ENCODE results near the gene ZFAND2B. TPM values are rescaled to one million over a fixed set of nuclear protein-coding genes. Genes with fewer than 3 reads are reported as not detected.
"Not testable (repeated sequence)": the region's sequence is repeated elsewhere in the genome, so short reads cannot be mapped to it uniquely, and the experiment has no call there.

ZFAND2B gene
- total RNA-seq, 1 donor, result 25.0 TPM

DNA sequence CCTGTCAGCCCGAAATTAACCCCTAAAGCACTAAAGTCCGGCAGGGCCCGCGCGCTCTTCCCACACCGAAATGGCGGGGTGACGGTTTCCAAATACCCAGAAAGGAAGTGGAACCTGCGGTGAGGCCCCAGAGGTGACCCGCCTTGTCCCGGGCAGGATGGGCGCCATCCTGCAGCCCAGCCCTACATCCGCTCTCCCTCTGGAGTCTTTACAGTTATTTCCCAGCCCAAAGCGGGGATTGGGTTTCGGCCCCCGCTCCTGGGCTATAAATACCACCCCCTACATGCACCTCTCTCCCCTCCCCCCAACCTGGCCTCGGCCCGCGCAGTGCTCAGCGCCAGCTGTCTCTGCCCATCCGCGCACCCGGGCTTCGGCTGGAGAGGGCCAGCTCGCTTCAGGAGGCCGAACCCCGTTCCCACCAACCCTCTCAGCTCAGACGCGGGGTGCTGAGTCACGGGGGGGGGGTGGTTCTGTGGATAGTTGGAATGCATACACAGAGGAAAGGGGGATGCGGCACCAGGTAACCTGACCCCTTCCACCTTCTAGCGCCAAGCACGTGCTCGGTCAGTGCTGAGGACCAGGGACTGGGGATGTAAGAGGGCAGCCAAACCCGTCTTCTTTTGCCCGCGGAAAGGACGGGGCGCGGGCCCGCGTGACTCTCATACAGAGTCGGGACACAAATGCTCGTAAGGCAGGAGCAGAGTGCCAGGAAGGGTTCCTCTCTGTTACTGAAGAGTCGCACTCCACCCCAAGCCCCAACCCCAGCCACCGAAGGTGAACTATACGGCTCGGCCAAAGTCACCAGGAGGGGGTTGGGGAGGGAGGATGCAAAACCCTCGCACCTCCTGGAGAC, 46.5 kb downstream of the ZFAND2B start, which contains the start of gene TUBA4B:
Gene TUBA4B (plus strand): TSS at position 344 of the 853 bp plus-strand sequence. CDS start 165 bp downstream, at position 509.
- Histone ChIP-seq H3K4me1 (ENCODE audit: insufficient read depth, low read length) (peaks cover 60% of the 10 kb centered on the region), H2AFZ (ENCODE audit: low read length) (peak within 1 kb of the TSS; percentile 89), H3K4me3 (ENCODE audit: insufficient read depth, low read length) (peak within 1 kb of the TSS; percentile 80), H3K9me3 (ENCODE audit: low read depth, low read length) (no peaks in the 10 kb centered on the region), H4K20me1 (ENCODE audit: insufficient read depth, low read length) (no peaks in the 10 kb centered on the region), H3K27ac (ENCODE audit: low read depth, low read length) (peak within 1 kb of the TSS; percentile 52), H3K27me3 (ENCODE audit: insufficient read depth, low read length) (no peaks in the 10 kb centered on the region), H3K79me2 (ENCODE audit: insufficient read depth, low read length) (no peaks in the 10 kb centered on the region), H3K36me3 (ENCODE audit: insufficient read depth, low read length) (peaks cover 10% of the 10 kb centered on the region), H3K4me2 (ENCODE audit: insufficient read depth, low read length) (peak within 1 kb of the TSS; percentile 93)
- TF ChIP-seq, protein P1, sequence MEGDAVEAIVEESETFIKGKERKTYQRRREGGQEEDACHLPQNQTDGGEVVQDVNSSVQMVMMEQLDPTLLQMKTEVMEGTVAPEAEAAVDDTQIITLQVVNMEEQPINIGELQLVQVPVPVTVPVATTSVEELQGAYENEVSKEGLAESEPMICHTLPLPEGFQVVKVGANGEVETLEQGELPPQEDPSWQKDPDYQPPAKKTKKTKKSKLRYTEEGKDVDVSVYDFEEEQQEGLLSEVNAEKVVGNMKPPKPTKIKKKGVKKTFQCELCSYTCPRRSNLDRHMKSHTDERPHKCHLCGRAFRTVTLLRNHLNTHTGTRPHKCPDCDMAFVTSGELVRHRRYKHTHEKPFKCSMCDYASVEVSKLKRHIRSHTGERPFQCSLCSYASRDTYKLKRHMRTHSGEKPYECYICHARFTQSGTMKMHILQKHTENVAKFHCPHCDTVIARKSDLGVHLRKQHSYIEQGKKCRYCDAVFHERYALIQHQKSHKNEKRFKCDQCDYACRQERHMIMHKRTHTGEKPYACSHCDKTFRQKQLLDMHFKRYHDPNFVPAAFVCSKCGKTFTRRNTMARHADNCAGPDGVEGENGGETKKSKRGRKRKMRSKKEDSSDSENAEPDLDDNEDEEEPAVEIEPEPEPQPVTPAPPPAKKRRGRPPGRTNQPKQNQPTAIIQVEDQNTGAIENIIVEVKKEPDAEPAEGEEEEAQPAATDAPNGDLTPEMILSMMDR (IDR thresholded peaks at IDR 0.05; ENCODE audit: extremely low read depth, low read depth, low read length), result no peak
- DNase-seq (ENCODE audit: insufficient read length, low spot score, missing footprints), result peak; percentile 91

DNA sequence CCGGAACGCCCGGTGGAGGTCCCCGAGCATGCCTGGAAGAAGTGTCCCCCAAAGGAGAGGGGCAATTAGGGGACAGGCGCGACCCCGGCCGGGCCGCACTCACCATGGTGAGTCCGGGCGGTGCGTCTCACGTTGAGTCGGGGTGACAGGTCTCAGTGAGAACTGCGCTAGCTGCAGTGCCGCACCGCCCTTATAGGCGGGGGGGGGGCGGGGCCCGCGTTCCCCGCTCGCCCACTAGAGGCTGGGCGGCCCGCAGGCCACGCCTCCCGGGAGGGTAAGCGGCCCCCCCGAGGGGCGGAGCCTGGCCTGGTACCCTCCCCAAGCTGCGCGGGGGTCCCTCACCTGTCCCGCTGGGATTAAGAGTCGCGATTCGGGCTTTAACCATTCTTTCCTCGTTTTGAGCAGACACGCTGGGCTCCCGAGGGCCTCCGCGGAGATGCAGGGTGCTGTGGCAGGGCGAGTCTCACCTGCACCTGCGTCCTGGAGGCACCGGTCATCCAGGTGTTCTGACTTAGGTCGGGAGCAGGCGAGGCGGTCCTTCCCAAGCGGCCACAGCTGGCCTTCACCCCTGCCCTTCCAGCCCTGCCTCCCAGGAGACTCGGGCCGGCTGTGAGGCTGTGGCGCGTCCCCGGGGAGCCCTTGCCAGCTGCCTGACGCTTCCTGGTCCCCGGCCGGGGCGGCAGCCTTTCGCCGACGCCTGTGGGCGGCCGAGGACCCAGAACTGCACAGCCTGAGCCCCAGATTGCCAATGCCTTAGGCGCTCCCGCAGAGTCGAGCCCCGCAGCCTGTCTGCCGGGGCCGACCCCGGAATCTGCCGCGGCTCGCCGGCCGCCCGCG, 47.4 kb downstream of the ZFAND2B start, which contains the start of gene TUBA4A:
Gene TUBA4A (minus strand): TSS at position 166 of the 837 bp plus-strand sequence. CDS start 60 bp downstream, at position 106.
- H3K79me2 ChIP-seq (ENCODE audit: insufficient read depth, low read length), result no peaks in the 10 kb centered on the region
- DNase-seq (ENCODE audit: insufficient read length, low spot score, missing footprints), result peak; percentile 97
- no peaks in the 10 kb centered on the region for H3K9me3 ChIP-seq (ENCODE audit: low read depth, low read length)
- H3K36me3 ChIP-seq (ENCODE audit: insufficient read depth, low read length), result peaks cover 7% of the 10 kb centered on the region
- peak within 1 kb of the TSS; percentile 93 for H3K4me2 ChIP-seq (ENCODE audit: insufficient read depth, low read length)
- TF ChIP-seq, protein P1 (IDR thresholded peaks at IDR 0.05; ENCODE audit: extremely low read depth, low read depth, low read length), result no peak
- H3K27me3 ChIP-seq (ENCODE audit: insufficient read depth, low read length), result no peaks in the 10 kb centered on the region
- peak within 1 kb of the TSS; percentile 52 for H3K27ac ChIP-seq (ENCODE audit: low read depth, low read length)
- peak within 1 kb of the TSS; percentile 89 for H2AFZ ChIP-seq (ENCODE audit: low read length)
- H3K4me3 ChIP-seq (ENCODE audit: insufficient read depth, low read length), result peak within 1 kb of the TSS; percentile 80
- H3K4me1 ChIP-seq (ENCODE audit: insufficient read depth, low read length), result peaks cover 56% of the 10 kb centered on the region
- no peaks in the 10 kb centered on the region for H4K20me1 ChIP-seq (ENCODE audit: insufficient read depth, low read length)

DNA sequence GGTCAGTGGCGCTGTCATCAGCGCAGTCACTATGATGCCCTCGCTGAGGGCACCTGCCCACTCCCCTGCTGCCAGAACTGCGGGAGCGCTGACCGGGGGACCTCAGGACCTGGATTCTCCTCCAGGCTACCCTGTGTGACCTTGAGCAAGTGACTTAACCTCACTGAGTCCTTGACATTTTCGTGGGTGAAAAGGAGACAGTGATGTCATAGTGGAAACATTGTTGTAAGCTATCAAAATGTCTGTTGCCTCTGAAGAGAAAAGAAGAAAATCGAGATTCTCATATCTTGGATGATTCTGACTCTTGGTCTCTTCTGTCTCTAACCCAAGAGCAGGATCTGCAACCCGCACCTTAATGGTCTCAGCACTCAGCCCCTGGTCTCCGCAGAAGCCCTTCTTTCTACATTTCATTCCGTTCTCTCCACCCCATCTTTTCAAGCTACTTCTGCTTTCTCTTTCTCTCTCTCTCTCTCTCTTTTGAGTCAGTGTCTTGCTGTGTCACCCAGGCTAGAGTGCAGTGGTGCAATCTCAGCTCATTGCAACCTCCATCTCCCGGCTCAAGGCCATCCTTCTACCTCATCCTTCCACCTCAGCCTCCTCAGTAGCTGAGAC, 48.1 kb downstream of the ZFAND2B start:
- peak; percentile 21 for DNase-seq (ENCODE audit: insufficient read length, low spot score, missing footprints)
- TF ChIP-seq, protein P1 (IDR thresholded peaks at IDR 0.05; ENCODE audit: extremely low read depth, low read depth, low read length), result no peak

DNA sequence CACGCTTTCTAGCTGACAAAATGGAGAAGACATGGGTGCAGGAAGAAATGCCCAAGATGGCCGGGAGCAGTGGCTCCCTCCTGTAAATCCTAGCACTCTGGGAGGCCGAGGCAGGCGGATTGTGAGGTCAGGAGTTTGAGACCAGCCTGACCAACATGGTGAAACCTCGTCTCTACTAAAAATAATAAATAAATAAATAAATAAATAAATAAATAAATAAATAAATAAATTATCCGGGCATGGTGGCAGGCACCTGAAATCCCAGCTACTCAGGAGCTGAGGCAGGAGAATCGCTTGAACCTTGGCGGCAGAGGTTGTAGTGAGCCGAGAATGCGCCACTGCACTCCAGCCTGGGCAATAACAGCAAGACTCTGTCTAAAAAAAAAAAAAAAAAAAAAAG, 52.4 kb downstream of the ZFAND2B start:
- H2AFZ ChIP-seq (ENCODE audit: low read length); H3K27ac ChIP-seq (ENCODE audit: low read depth, low read length); H3K27me3 ChIP-seq (ENCODE audit: insufficient read depth, low read length); DNase-seq (ENCODE audit: insufficient read length, low spot score, missing footprints); H4K20me1 ChIP-seq (ENCODE audit: insufficient read depth, low read length); H3K4me2 ChIP-seq (ENCODE audit: insufficient read depth, low read length); H3K36me3 ChIP-seq (ENCODE audit: insufficient read depth, low read length); H3K9me3 ChIP-seq (ENCODE audit: low read depth, low read length); H3K4me3 ChIP-seq (ENCODE audit: insufficient read depth, low read length); H3K4me1 ChIP-seq (ENCODE audit: insufficient read depth, low read length); H3K79me2 ChIP-seq (ENCODE audit: insufficient read depth, low read length): not testable (repeated sequence)

More for the DNA sequence above, 48.1 kb downstream of the ZFAND2B start:
- H3K4me2 ChIP-seq (ENCODE audit: insufficient read depth, low read length), result peak overlapping the region; percentile 93
- H3K4me3 ChIP-seq (ENCODE audit: insufficient read depth, low read length), result peak overlapping the region; percentile 80
- peak overlapping the region; percentile 33 for H3K27ac ChIP-seq (ENCODE audit: low read depth, low read length)
- no peaks in the 10 kb centered on the region for H3K79me2 ChIP-seq (ENCODE audit: insufficient read depth, low read length)
- H3K36me3 ChIP-seq (ENCODE audit: insufficient read depth, low read length), result peaks cover 7% of the 10 kb centered on the region
- H3K9me3 ChIP-seq (ENCODE audit: low read depth, low read length), result no peaks in the 10 kb centered on the region
- H3K4me1 ChIP-seq (ENCODE audit: insufficient read depth, low read length), result peaks cover 49% of the 10 kb centered on the region
- no peaks in the 10 kb centered on the region for H3K27me3 ChIP-seq (ENCODE audit: insufficient read depth, low read length)
- H2AFZ ChIP-seq (ENCODE audit: low read length), result peak overlapping the region; percentile 89
- H4K20me1 ChIP-seq (ENCODE audit: insufficient read depth, low read length), result no peaks in the 10 kb centered on the region
